Activated CD8-positive, alpha-beta memory T cell treated with anti-CD3 and anti-CD28 coated beads, Interleukin-2, amount 10 ng/mL, durations not matched to agents 7 days and 5 days (primary cell): Measurements from ENCODE around the gene PTH1R. TPM values are rescaled to one million over a fixed set of nuclear protein-coding genes. Genes with fewer than 3 reads are reported as not detected.
A peak's percentile ranks its signal among the peaks of the same experiment; 100 is the strongest.

Source experiments
- ATAC-seq: fragments of 150-1000 bp; cut with Tn5 transposase; one replicate; pipeline ENCODE4 v1.10.0; 2021; ENCODE audit warnings: moderate library complexity
- CTCF ChIA-PET: fragments of 350-600 bp; sonication (Branson Sonifier 250); formaldehyde crosslinking; loops from one replicate; lab custom pipeline; 2021; ENCODE audit warnings: antibody characterized with exemption; lab: Charles Lee
- DNase-seq: peaks from one replicate; pipeline ENCODE4 v3.0.0-alpha.2; 2020
- H3K27ac Mint-ChIP-seq: one replicate; pipeline ENCODE4 v1.8.0; 2021; ENCODE audit warnings: mild to moderate bottlenecking, mixed read lengths
- H3K27me3 Mint-ChIP-seq: one replicate; pipeline ENCODE4 v1.8.0; 2021; ENCODE audit warnings: mixed read lengths
- H3K36me3 Mint-ChIP-seq: one replicate; pipeline ENCODE4 v1.8.0; 2021; ENCODE audit warnings: mild to moderate bottlenecking, mixed read lengths
- H3K4me1 Mint-ChIP-seq: one replicate; pipeline ENCODE4 v1.8.0; 2021; ENCODE audit warnings: mixed read lengths
- H3K4me3 Mint-ChIP-seq: one replicate; pipeline ENCODE4 v1.8.0; 2021; ENCODE audit warnings: mild to moderate bottlenecking, moderate library complexity, mixed read lengths
- H3K9me3 Mint-ChIP-seq: one replicate; pipeline ENCODE4 v1.8.0; 2022; ENCODE audit warnings: low read depth, mixed read lengths
- total RNA-seq, 2 experiments: library from RNA; stranded (reverse); gene quantifications; one replicate each; pipeline ENCODE4 v1.2.3, GENCODE V29; 2021

Gene PTH1R
- not detected for total RNA-seq

DNA sequence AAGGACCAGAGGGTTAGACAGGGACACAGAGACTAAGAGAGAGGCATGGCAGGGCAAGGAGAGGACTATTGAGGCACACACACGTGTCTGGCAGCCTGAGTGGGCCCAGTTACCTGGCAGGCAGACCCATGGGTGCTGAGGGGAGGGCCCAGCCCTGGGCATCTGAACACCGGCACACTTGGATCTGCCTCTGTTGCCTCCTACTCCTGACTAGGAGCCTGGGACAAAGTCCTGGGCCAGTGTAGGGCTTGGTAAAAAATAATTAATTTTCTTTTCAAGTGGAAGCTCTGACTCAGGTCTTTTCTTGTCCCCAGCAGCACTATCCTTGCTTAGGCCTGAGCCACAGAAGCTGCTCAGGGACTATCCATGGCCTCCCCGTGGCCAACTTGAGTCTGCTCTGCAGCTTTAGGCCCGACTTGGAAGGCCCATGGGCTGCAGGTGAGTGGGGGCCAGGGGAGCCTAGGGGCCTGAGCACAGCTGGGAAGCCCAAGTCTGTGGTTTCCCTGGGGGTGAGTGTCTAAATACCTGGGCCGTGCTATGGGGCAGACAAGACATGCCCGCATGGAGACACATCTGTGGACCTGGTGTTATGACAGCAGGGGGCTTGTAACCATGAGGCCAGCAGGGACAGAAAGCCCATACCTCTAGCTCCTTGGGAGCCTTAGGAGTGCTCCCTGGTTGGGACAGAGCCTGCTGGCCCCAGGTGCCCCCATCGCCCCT, at the start of gene PTH1R:
Gene PTH1R (plus strand): TSS at position 316 of the 720 bp plus-strand sequence. CDS start 5,839 bp downstream, outside the sequence.
- Mint-ChIP-seq H3K4me1 (no peaks in the 10 kb centered on the region), H3K36me3 (no peaks in the 10 kb centered on the region), H3K27me3 (peaks cover 46% of the 10 kb centered on the region), H3K4me3 (no peak within 1 kb of the TSS), H3K27ac (no peak within 1 kb of the TSS), H3K9me3 (no peaks in the 10 kb centered on the region)
- DNase-seq (no peak), ATAC-seq (no peak)
- CTCF ChIA-PET, result interaction anchor here (0.9 to 1.8 kb wide), 3 partner anchors 11 to 17 kb away, joined by 3 to 4 read pairs (median 4); no protein-coding TSS in a partner anchor

DNA sequence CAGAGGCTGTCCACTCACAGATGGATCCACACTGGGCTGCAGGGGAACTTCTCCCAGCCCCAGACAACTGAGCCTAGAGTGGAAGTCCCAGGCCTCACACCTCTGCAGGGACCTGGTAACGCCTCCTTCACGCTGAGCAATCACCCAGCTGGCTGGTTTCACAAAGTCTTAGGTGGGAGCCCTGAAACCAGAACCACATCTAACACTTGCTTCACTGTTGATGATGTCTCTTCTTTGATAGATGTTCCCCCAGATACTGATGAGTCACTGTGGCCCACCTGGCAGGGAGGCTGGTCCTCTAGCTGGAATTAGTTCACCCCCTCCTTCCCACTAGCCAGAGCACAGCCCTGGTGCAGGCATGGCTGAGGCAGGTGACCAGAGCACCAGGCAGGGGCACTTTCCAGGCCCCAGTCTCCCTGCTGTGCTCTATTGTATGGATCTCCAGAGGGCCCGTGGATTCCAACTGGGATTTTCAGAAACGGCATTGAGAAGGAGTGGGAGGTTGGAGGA, 47.8 kb upstream of the PTH1R start:
- no peak overlapping the region for H3K4me3 Mint-ChIP-seq
- H3K9me3 Mint-ChIP-seq, result no peaks in the 10 kb centered on the region
- H3K36me3 Mint-ChIP-seq, result no peaks in the 10 kb centered on the region

DNA sequence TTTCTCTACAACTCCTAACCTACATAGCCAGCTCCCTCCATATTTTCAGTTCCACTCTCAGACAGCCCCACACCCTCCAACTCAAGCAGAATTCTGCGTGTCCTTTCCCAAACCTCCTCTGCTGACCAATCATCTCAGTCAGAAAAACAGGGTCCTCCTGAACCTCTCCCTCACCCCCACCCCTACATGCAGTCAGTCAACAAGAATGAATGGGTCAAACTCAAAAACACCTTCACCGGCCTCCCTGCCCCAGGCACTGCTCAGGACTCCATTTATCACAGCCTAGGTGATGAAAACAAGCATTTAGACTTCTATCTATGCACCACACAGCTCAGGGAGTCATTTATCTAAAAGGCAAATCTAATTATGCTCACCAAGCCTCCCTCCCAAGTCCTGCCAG, 46.7 kb upstream of the PTH1R start:
- Mint-ChIP-seq H3K27ac (no peak overlapping the region), H3K27me3 (no peaks in the 10 kb centered on the region), H3K9me3 (no peaks in the 10 kb centered on the region), H3K4me3 (no peak overlapping the region), H3K36me3 (no peaks in the 10 kb centered on the region), H3K4me1 (peaks cover 3% of the 10 kb centered on the region)
- peak; percentile 26 for DNase-seq
- no peak for ATAC-seq
- CTCF ChIA-PET, result interaction anchor here (1.0 kb wide), 1 partner anchor 342 kb away, joined by 3 read pairs; no protein-coding TSS in a partner anchor

More for the DNA sequence above, 47.8 kb upstream of the PTH1R start:
- peak; percentile 43 for DNase-seq
- Mint-ChIP-seq H3K4me1 (peaks cover 3% of the 10 kb centered on the region), H3K27ac (no peak overlapping the region), H3K27me3 (peaks cover 7% of the 10 kb centered on the region)
- peak; percentile 39 for ATAC-seq
- CTCF ChIA-PET, result interaction anchor here (0.8 kb wide), 1 partner anchor 37 kb away, joined by 3 read pairs; no protein-coding TSS in a partner anchor

DNA sequence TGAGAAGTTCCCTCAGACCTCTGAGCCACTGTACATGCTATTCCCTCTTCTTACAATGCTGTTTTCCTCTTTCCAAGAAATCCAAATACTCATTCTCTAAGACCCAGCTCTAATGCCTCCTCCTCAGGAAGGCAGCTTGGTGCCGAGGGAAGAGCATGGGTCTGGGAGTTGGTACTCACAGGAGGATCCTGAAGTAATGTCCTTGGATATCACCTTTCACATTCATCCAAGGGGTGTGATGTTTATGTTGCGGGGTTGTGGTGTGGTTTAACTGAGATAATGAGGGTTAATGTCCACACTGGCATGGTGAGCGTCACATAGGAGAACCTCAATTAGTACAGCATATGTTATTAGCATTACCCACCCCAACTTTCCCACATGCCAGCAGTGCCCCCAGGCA, 46.2 kb upstream of the PTH1R start:
- H3K9me3 Mint-ChIP-seq, result no peaks in the 10 kb centered on the region
- CTCF ChIA-PET, result interaction anchor here (1.0 kb wide), 1 partner anchor 343 kb away, joined by 3 read pairs; no protein-coding TSS in a partner anchor
- ATAC-seq, result no peak

DNA sequence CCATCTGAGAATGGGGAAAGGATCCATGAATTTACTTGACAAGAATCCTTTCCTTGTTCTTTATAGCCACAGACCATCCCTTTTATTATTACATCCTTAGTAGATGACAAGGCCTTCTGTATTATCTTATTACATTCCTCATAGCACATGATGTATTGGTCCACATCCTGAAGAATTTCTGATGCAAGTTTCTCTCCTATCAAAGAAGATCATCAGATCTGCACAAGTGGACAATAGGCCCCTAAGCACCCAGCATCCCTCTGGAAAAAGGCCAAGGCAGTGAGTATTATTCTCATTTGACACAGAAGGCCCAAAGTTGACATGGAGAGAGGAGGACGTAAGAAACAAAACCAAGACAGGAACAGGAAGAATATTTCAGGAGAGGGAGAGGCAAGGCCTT, 45.7 kb upstream of the PTH1R start:
- H3K27ac Mint-ChIP-seq, result no peak overlapping the region
- H3K9me3 Mint-ChIP-seq, result no peaks in the 10 kb centered on the region
- no peaks in the 10 kb centered on the region for H3K36me3 Mint-ChIP-seq
- CTCF ChIA-PET, result interaction anchor here (1.0 kb wide), 1 partner anchor 343 kb away, joined by 3 read pairs; no protein-coding TSS in a partner anchor
- no peaks in the 10 kb centered on the region for H3K27me3 Mint-ChIP-seq
- DNase-seq (no peak), ATAC-seq (no peak)
- no peak overlapping the region for H3K4me3 Mint-ChIP-seq
- H3K4me1 Mint-ChIP-seq, result peaks cover 3% of the 10 kb centered on the region

More for the DNA sequence above, 46.2 kb upstream of the PTH1R start:
- DNase-seq, result peak; percentile 19
- H3K4me1 Mint-ChIP-seq, result peaks cover 3% of the 10 kb centered on the region
- H3K36me3 Mint-ChIP-seq, result no peaks in the 10 kb centered on the region
- no peak overlapping the region for H3K4me3 Mint-ChIP-seq
- H3K27ac Mint-ChIP-seq, result no peak overlapping the region
- H3K27me3 Mint-ChIP-seq, result no peaks in the 10 kb centered on the region

DNA sequence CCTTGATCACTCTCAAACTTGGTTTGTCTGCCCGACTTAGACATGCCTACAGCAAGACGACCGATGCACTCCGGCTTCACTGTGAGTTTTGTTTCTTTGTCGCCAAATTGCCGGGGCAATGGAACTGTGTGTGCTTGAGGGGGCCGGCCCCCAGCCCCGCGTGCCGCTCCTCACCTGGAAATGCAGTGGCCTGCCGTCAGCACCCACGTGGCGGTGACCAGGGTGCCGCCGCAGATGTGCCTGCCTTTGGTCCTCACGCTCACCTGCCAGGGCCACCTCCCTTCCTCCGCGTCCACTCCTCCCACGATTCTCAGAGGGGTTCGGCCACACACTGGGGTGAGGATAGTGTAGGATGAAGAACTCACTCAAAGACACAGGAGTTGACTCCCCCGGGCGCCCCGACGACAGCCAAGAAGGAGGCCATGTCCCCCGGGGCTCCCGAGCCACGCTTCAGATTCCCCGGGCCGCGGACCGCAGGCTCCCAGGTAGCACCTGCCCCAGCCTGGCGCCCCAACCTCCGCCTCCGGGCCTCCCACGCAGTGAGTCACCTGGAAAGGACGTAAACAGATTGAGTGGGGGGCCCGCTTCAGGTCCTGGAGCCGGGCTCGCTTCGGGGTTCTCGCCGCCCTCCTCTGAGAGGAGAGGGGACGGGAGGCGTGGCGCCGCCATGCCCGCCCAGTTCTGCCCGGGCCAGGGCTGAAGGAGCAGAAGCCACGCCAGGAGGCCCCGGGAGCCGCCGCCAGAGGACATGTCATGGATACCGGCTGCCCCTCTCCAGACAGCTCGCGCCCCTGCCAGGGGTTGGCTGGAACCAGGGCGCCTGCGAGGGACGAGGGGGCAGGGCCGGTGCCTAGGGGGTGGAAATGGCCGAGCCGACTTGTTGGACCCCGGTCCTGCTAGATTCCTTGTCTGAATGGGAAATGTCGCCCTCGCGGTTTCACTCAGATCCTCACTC, 43.9 kb upstream of the PTH1R start:
- peaks cover 3% of the 10 kb centered on the region for H3K27me3 Mint-ChIP-seq
- H3K4me1 Mint-ChIP-seq, result peaks cover 1% of the 10 kb centered on the region
- no peak for ATAC-seq
- H3K4me3 Mint-ChIP-seq, result no peak overlapping the region
- no peak overlapping the region for H3K27ac Mint-ChIP-seq
- peak; percentile 34 for DNase-seq
- peaks cover 3% of the 10 kb centered on the region for H3K9me3 Mint-ChIP-seq
- CTCF ChIA-PET, result no interaction called here
- peaks cover 4% of the 10 kb centered on the region for H3K36me3 Mint-ChIP-seq

DNA sequence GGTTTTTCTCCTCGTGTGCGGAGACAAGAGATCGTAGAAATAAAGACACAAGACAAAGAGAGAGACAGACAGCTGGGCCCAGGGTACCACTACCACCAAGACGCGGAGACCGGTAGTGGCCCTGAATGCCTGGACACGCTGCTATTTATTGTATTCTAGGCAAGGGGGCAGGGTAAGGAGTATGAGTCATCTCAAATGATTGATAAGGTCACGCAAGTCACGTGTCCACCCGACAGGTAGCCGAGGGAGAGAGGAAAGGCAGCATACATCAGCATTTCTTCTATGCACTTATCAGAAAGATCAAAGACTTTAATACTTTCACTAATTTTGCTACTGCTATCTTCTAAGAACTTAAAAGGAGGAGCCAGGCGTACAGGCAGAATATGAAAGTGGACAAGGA, 42.5 kb upstream of the PTH1R start:
- Mint-ChIP-seq H3K27me3 (peaks cover 3% of the 10 kb centered on the region), H3K36me3 (peaks cover 7% of the 10 kb centered on the region), H3K4me3 (no peak overlapping the region), H3K4me1 (no peaks in the 10 kb centered on the region), H3K9me3 (peaks cover 10% of the 10 kb centered on the region), H3K27ac (no peak overlapping the region)
- DNase-seq (peak; percentile 15), ATAC-seq (no peak)
- CTCF ChIA-PET, result no interaction called here

DNA sequence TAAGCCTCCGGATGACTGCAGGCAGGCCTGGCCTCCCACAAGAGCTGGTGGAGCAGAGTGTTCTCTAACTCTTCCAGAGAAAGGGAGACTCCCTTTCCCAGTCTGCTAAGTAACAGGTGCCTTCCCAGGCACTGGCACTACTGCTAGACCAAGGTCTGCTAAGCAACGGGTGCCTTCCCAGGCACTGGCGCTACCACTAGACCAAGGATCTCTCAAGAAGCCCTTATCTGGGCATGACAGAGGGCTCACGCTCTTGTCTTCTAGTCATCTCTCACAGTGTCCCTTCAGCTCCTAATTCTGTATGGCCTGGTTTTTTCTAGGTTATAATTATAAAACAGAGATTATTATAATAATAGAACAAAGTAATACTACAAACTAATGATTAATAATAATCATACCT, 42.0 kb upstream of the PTH1R start:
- ATAC-seq (no peak), DNase-seq (peak; percentile 26)
- H3K27ac Mint-ChIP-seq, result no peak overlapping the region
- H3K4me1 Mint-ChIP-seq, result no peaks in the 10 kb centered on the region
- H3K9me3 Mint-ChIP-seq, result peaks cover 14% of the 10 kb centered on the region
- H3K4me3 Mint-ChIP-seq, result no peak overlapping the region
- CTCF ChIA-PET, result no interaction called here
- peaks cover 10% of the 10 kb centered on the region for H3K36me3 Mint-ChIP-seq
- H3K27me3 Mint-ChIP-seq, result peaks cover 6% of the 10 kb centered on the region

DNA sequence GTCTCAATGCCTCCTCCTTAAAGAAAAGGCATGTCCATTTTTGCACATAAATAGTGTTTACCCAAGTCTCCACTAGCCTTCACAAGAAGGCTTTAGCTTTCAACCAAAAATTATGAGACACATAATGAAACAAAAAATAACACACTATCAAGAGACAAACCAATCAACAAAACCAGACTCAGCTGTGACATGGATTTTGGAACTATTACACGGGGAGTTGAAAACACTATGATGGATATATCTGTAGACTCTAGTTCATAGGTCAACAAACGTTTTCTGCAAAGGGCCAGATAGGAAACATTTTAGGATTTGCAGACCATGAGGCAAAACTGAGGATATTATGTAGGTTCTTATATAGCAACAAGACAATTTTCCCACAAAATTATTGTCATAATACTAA, 39.2 kb upstream of the PTH1R start:
- no peak for DNase-seq
- no peak overlapping the region for H3K4me3 Mint-ChIP-seq
- H3K27ac Mint-ChIP-seq, result no peak overlapping the region

DNA sequence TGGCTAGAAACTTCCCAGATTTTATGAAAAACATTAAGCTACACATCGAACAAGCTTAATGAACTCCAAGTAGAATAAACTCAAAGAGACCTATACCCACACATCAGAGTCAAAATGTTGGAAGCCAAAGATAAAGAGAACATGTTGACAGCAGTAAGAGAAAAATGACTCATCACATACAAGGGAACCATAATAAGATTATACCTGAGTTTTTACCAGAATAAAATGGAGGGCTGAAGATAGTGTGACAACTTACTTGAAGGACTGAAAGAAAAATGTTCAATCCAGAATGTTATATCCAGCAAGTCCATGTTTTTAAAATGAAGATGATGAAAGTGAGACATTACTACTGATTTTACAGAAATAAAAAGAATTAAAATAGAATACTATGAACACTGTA, 37.0 kb upstream of the PTH1R start:
- no peak overlapping the region for H3K4me3 Mint-ChIP-seq
- H3K9me3 Mint-ChIP-seq, result peaks cover 20% of the 10 kb centered on the region
- no peak for ATAC-seq
- H3K36me3 Mint-ChIP-seq, result peaks cover 12% of the 10 kb centered on the region
- H3K27ac Mint-ChIP-seq, result no peak overlapping the region
- CTCF ChIA-PET, result no interaction called here
- DNase-seq, result no peak
- H3K4me1 Mint-ChIP-seq, result peaks cover 2% of the 10 kb centered on the region
- peaks cover 40% of the 10 kb centered on the region for H3K27me3 Mint-ChIP-seq

More for the DNA sequence above, 39.2 kb upstream of the PTH1R start:
- Mint-ChIP-seq H3K4me1 (no peaks in the 10 kb centered on the region), H3K27me3 (peaks cover 30% of the 10 kb centered on the region), H3K36me3 (peaks cover 12% of the 10 kb centered on the region), H3K9me3 (peaks cover 20% of the 10 kb centered on the region)
- CTCF ChIA-PET, result no interaction called here
- no peak for ATAC-seq

DNA sequence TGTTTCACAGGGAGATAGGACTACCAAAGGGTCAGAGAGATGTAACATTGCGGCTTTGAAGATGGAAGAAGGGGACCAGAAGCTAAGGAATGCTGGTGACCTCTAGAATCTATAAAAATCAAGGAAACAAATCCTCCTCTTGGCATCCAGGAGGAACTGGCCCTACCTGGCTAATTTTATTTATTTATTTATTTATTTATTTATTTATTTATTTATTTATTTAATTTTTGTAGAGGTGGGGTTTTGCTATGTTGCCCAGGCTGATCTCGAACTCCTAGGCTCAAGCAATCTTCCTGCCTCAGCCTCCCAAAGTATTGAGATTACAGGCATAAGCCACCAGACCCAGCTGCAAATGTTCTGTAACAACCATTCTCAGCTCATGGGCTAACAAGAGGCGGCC, 34.0 kb upstream of the PTH1R start:
- Mint-ChIP-seq H3K27ac (no peak overlapping the region), H3K4me1 (peaks cover 4% of the 10 kb centered on the region)
- CTCF ChIA-PET, result no interaction called here

DNA sequence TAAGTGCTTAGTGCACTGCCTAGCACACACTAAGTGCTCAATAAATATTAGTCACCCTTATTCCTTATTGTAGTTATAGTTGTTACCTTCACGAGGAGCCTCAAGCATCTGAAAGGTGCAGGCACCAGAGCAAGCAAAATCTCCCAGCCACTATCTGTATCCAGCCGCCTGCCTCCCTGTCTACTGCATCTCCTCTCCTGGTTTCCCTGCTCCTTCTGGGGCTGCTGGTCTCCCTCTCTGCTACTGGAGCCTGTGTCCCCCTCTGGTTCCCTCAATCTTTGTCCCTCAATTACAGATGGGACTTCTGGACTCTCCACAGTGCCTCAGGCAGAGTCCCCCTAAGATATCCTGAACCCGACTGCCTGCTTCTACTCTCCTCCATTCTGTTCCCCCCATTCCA, 33.1 kb upstream of the PTH1R start:
- no peak overlapping the region for H3K27ac Mint-ChIP-seq
- peaks cover 11% of the 10 kb centered on the region for H3K9me3 Mint-ChIP-seq
- CTCF ChIA-PET, result no interaction called here
- H3K4me1 Mint-ChIP-seq, result peaks cover 4% of the 10 kb centered on the region
- DNase-seq (peak; percentile 38), ATAC-seq (no peak)
- no peak overlapping the region for H3K4me3 Mint-ChIP-seq
- peaks cover 36% of the 10 kb centered on the region for H3K27me3 Mint-ChIP-seq
- H3K36me3 Mint-ChIP-seq, result peaks cover 5% of the 10 kb centered on the region

More for the DNA sequence above, 34.0 kb upstream of the PTH1R start:
- H3K36me3 Mint-ChIP-seq, result peaks cover 9% of the 10 kb centered on the region
- H3K27me3 Mint-ChIP-seq, result peaks cover 36% of the 10 kb centered on the region
- peaks cover 17% of the 10 kb centered on the region for H3K9me3 Mint-ChIP-seq
- no peak overlapping the region for H3K4me3 Mint-ChIP-seq
- DNase-seq (peak; percentile 18), ATAC-seq (no peak)

DNA sequence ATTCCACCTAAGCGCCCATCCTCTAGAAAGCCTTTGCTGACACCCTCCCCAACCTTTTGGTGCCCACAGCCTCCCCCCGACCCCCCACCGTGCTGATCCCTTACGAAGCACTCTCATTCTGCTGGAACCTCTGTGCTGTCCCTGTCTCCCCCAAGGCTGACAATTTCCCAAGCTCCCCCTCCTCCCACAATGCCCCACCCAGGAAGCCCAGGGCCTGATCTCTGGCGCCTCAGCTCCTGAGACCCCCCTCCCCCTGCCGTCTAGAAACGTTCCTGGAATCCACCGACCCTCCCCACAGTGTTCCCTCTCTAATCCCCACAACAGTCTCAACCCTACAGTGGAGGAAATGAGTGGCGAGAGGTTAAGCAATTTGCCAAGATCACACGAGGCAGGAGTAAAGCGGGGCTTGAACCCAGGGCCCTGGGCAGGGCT, 32.6 kb upstream of the PTH1R start:
- Mint-ChIP-seq H3K27me3 (peaks cover 36% of the 10 kb centered on the region), H3K4me3 (no peak overlapping the region), H3K36me3 (peaks cover 4% of the 10 kb centered on the region), H3K4me1 (peaks cover 4% of the 10 kb centered on the region), H3K9me3 (peaks cover 9% of the 10 kb centered on the region), H3K27ac (no peak overlapping the region)
- ATAC-seq, result no peak
- CTCF ChIA-PET, result interaction anchor here (0.7 to 1.6 kb wide), 4 partner anchors 32 to 125 kb away, joined by 3 to 7 read pairs (median 5); no protein-coding TSS in a partner anchor
- DNase-seq, result peak; percentile 38
